ENCODE results near the gene C1QL1.

The C1QL1 gene

DNA sequence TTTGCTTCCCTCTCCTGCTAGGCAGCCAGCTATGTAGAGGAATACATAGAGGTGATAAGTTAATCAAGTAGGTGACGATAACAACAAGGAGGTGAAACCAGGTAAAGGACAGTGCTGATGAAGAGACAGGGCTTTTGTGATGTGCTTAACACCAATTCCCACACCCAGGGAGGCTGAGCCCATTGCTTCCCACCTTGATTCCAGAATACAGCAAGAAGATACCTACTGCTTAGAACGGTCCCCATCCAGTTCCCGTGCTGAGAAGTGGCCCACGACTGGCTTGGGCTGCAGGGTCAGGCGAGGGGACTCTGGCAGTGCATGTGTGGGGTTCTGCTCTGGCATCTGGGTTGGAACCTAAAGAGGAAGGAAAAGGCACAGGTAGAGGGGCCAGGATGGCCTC lies 36.7 kb downstream of the C1QL1 start:
- TF ChIP-seq, protein P1, sequence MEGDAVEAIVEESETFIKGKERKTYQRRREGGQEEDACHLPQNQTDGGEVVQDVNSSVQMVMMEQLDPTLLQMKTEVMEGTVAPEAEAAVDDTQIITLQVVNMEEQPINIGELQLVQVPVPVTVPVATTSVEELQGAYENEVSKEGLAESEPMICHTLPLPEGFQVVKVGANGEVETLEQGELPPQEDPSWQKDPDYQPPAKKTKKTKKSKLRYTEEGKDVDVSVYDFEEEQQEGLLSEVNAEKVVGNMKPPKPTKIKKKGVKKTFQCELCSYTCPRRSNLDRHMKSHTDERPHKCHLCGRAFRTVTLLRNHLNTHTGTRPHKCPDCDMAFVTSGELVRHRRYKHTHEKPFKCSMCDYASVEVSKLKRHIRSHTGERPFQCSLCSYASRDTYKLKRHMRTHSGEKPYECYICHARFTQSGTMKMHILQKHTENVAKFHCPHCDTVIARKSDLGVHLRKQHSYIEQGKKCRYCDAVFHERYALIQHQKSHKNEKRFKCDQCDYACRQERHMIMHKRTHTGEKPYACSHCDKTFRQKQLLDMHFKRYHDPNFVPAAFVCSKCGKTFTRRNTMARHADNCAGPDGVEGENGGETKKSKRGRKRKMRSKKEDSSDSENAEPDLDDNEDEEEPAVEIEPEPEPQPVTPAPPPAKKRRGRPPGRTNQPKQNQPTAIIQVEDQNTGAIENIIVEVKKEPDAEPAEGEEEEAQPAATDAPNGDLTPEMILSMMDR (IDR thresholded peaks at IDR 0.05), result no peak
- H3K9me3 ChIP-seq, result no peaks in the 10 kb centered on the region
- H3K36me3 ChIP-seq, result peaks cover 97% of the 10 kb centered on the region

DNA sequence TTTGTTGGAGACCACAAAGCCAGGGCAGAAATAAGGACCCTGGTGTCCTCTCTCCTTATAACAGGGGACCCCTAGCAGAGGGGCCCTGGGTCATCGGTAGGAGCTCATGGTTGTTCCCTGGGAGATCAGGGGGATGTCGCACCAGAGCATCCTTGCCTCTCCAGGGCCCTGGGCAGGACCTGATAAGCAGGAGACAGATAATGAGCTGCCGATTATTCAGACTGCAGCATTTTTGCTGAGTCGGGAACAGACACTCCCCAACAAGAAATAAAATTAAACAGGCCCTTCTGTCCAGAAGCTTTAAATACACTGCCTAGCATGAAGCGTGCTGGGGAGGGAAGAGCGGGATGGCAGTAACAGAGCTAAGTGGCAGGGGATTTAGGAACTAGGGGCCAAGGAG lies 37.4 kb downstream of the C1QL1 start:
- no peaks in the 10 kb centered on the region for H3K27me3 ChIP-seq
- H3K4me3 ChIP-seq (ENCODE audit: low read depth in 1 of 2, low read length in 1 of 2), result no peak overlapping the region
- H3K27ac ChIP-seq, result no peak overlapping the region
- peaks cover 98% of the 10 kb centered on the region for H3K36me3 ChIP-seq
- TF ChIP-seq, protein P1 (IDR thresholded peaks at IDR 0.05), result no peak
- H3K4me1 ChIP-seq (ENCODE audit: control insufficient read depth in 1 of 2, insufficient read depth in 1 of 2, low read depth in 1 of 2, low read length in 1 of 2), result no peaks in the 10 kb centered on the region
- H3K9me3 ChIP-seq, result no peaks in the 10 kb centered on the region

More for the DNA sequence above, 36.7 kb downstream of the C1QL1 start:
- H3K27me3 ChIP-seq, result no peaks in the 10 kb centered on the region
- no peak overlapping the region for H3K27ac ChIP-seq
- no peak overlapping the region for H3K4me3 ChIP-seq (ENCODE audit: low read depth in 1 of 2, low read length in 1 of 2)
- no peaks in the 10 kb centered on the region for H3K4me1 ChIP-seq (ENCODE audit: control insufficient read depth in 1 of 2, insufficient read depth in 1 of 2, low read depth in 1 of 2, low read length in 1 of 2)

DNA sequence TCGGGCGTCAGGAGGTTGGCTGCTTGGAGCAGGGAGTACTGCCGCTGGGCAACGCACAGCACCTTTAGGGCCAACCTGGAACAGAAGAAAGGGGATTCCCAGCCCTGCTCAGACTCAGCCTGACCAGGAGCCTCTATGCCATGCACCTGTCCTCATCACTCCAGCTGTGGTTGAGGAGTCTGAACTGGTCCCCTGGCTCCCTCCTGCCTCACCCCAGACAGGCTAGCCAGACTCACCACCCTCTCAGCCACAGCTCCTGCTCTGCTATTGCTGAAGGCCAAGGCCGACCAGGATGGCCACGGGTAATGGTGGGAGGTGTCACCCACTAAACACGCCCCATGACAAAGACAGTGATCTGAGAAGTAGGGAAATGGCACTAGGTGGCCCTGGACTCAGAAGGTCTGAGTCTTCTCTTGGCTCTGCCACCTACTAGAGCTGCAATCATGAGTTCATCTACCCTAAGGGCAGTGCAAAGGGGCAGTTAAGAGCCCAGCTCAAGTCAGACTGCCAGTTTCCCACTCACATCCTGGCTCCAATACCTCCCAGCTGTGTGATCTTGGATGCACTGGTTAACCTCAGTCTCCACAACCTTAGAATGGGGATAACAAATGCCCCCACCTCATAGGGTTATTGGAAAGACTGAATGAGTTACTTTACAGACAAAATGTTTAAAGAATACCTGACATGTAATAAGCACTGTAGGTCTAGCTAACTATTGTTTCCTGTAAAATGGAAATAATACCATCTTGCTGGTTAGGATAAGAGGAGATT lies 39.0 kb downstream of the C1QL1 start:
- TF ChIP-seq, protein P1 (IDR thresholded peaks at IDR 0.05), result no peak
- Histone ChIP-seq H3K4me1 (ENCODE audit: control insufficient read depth in 1 of 2, insufficient read depth in 1 of 2, low read depth in 1 of 2, low read length in 1 of 2) (no peaks in the 10 kb centered on the region), H3K36me3 (peaks cover 94% of the 10 kb centered on the region)

DNA sequence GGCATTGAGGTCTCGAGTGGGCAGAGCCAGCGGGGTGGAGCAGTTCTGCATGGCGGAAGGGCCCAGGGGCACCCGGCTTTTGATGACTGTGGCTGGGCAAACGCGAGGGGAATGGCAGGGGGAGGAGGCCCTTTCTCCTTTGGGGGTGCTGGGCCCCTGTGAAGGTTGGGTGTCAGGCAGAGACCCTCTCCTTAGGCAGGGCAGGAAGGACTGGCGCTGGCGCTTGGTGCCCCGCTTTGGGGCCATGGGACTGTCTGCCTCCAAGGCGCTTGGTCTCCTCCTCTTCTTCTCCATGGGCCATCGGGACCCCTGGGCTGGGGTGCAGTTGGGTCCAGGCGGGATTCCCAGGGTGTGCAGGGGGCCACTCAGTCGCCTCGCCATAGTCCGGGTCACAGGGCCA lies 40.0 kb downstream of the C1QL1 start:
- Histone ChIP-seq H3K36me3 (peaks cover 86% of the 10 kb centered on the region), H3K27ac (no peak overlapping the region), H3K27me3 (no peaks in the 10 kb centered on the region), H3K4me3 (ENCODE audit: low read depth in 1 of 2, low read length in 1 of 2) (no peak overlapping the region), H3K9me3 (no peaks in the 10 kb centered on the region), H3K4me1 (ENCODE audit: control insufficient read depth in 1 of 2, insufficient read depth in 1 of 2, low read depth in 1 of 2, low read length in 1 of 2) (no peaks in the 10 kb centered on the region)
- TF ChIP-seq, protein P1 (IDR thresholded peaks at IDR 0.05), result no peak

More for the DNA sequence above, 39.0 kb downstream of the C1QL1 start:
- Histone ChIP-seq H3K4me3 (ENCODE audit: low read depth in 1 of 2, low read length in 1 of 2) (no peak overlapping the region), H3K27me3 (no peaks in the 10 kb centered on the region), H3K9me3 (no peaks in the 10 kb centered on the region), H3K27ac (no peak overlapping the region)

DNA sequence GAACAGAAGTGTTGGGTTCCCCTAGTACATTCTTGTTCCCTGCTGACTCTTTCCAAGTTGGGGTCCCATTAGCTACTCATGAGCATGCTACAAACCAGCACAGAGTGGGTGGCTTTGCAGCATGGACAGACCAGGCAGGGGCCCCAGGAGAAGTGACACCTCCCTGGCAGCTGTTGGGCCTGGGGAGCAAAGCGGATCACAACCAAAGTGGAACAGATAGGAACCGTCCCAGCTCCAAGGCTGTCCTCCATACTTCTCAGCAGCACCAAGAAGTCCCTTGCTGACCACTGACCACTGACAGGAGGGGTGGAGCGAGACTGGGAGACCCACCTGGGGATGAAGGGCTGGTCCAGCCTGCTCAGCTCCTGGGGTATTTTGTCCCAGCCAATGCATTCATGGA lies 40.4 kb downstream of the C1QL1 start:
- TF ChIP-seq, protein P1 (IDR thresholded peaks at IDR 0.05), result no peak
- no peak overlapping the region for H3K4me3 ChIP-seq (ENCODE audit: low read depth in 1 of 2, low read length in 1 of 2)
- peaks cover 81% of the 10 kb centered on the region for H3K36me3 ChIP-seq

More for the DNA sequence above, 40.4 kb downstream of the C1QL1 start:
- no peaks in the 10 kb centered on the region for H3K4me1 ChIP-seq (ENCODE audit: control insufficient read depth in 1 of 2, insufficient read depth in 1 of 2, low read depth in 1 of 2, low read length in 1 of 2)
- no peaks in the 10 kb centered on the region for H3K9me3 ChIP-seq
- H3K27ac ChIP-seq, result no peak overlapping the region
- no peaks in the 10 kb centered on the region for H3K27me3 ChIP-seq
